Measurements from ENCODE around the gene IER3.
"Not testable (repeated sequence)": the region's sequence is repeated elsewhere in the genome, so short reads cannot be mapped to it uniquely, and the experiment has no call there.

The IER3 gene

DNA sequence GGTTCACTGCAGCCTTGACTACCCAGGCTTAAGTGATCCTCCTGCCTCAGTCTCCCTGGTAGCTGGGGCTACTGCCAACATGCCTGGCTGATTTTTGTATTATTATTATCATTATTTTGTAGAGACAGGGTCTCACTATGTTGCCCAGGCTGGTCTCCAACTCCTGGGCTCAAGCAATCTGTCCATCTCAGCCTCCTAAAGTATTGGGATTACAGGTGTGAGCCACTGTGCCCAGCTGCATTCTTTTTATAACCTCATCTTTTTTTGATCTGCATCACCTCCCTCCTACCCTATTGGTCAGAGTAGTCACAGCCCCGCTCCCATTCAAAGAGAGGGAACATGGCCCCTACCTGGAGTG is 23.6 kb upstream of the IER3 start:
- DNase-seq: no peak

DNA sequence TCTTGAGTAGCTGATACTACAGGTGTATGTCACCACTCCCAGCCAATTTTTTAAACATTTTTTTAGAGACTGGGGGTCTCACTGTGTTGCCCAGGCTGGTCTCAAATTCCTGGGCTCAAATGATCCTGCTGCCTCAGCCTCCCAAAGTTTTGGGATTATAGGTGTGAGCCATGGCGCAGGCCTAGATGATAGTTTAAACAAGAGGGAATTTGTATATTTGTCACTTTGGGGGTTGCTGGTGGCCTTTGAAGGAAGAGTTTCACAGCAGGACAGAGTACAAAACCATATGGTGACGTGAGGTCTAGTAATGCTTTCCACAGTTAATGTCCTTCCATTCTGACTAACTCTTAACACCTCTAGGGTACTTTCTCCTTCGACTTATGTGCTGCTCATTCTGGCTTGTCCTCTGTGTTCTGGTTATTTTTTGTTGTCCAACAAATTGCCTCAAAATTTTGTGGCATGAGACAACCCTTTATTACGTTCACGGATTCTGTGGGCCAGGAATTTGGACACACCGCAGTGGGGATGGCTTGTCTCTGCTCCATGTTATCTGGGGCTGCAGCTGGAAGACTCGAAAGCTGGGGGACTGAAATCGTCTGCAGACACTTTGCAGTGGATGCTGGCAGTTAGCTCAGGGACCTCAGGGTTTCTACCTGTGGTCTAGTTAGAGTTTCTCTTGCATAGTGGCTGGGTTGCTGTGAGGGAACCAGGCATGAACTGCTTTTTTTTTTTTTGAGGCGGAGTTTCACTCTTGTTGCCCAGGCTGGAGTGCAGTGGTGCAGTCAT is 23.0 kb upstream of the IER3 start:
- no peak for DNase-seq

DNA sequence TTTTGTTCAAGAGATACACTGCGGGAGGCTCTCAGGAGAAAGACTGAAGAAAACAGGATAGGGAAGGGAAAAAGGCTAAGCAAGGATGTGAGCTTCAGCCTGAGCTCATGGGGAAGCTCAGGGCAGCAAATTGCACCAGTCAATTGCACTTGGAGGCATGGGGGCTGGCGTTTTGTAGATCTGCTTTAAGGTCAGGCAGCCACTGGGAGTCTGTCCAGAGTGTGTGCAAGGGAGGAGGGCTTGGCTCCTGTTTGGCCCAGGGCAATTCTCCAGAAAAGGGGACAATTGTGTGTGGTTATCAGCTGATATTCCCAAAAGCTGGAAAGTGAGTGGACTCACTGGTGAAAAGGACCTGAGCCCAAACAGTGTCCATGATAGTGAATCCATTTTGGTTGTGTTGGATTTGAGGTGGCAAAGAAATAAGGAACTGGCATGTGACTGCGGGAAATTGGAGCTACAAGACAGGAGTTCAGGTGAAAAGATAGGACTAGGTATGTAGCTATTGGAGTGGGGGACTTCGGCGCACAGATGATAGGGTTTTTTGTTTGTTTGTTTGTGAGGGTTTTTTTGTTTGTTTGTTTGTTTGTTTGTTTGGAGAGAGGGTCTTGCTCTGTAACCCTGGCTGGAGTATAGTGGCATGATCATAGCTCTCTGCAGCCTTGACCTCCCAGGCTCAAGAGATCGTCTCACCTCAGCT is 22.3 kb upstream of the IER3 start:
- no peak for DNase-seq

DNA sequence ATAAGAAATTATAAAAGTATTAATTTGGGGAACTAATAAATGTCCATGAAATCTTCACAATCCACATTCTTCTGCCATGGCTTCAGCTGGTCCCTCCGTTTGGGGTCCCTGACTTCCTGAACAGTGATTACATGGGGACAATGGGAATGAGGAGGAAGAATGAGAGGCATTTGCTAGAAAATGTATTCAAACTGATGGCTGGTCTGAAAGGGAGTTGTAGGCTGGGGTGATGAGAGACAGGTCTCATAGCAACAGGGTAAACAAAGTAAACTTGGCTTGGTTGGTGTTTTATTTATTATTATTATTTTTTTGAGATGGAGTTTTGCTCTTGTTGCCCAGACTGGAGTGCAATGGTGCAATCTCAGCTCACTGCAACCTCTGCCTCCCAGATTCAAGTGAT is 21.1 kb upstream of the IER3 start:
- not testable (repeated sequence) for DNase-seq

DNA sequence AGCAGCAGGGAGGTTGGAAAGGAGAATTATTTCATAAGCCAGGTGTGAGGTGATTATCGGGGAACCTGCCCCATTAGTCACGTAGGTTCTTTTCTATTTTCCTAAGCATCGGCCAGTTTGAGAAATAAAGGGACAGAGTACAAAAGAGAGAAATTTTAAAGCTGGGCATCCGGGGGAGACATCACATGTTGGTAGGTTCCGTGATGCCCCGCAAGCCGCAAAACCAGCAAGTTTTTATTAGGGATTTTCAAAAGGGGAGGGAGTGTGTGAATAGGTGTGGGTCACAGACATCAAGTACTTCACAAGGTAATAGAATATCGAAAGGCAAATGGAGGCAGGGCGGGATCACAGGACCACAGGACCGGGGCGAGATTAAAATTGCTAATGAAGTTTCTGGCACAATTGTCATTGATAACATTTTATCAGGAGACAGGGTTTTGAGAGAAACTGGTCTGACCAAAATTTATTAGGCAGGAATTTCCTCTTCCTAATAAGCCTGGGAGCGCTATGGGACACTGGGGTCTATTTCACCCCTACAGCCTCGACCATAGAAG is 20.2 kb upstream of the IER3 start:
- not testable (repeated sequence) for DNase-seq

DNA sequence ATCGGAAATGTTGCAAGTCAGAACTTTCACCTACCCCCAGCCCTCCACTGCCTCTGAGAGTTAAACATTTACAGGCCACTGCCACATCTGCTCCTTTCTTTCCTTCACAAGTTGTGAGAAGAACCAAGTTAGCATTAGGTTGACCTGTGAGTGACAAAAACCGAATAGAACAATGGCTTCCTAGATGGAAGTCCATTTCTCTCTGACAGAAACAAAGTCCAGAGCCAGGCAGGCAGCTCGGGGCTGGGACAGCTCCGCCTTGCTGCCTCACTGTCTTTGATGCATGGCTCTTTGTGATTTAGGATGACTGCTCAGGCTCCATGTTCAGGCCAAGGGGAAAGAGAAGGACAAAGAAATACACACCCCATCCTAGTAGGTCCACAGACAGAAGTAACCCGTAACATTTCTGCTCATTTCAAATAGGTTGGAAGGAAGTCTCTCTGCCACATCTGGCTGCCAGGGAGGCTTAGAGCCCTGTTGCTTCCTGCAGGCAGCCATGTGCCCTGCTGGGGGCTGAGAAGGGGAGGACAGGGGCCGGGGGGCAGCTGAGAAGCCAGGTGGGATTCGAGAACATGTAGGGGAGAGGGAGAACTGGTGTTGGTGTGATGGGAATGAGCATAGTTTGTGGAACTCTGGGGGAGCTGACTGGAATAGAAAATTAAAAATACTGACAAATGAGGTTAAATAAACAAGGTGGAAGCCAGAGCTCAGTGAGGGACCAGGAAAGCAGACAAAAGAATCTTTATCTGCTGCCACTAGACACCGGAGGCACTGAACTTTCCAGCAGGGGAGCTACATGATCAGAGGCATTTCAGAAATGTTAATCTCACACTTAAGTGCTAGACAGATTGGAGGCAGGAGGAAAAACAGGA is 19.5 kb upstream of the IER3 start:
- DNase-seq: peak; percentile 82

DNA sequence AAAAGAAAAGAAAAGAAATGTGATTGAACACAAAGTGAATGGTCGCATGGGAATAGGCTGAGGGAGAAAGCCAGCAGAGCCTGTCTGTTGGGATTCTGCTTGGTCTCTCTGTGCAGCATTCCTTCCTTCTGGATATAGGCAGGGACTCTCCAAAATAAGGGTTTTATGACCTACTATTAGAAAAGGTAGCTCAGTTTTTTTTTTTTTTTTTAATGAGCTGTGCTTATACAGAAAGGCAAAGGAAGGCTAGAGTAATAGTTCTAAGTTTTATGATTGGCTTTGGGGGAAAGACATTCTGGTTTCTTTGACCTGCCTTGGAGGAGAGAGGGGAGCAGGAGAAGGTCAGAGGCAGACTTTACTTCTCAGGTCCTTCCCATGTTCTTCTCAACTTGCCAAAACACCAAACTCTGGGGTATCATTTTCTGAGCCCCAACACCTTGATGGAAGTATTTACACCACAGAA is 18.8 kb upstream of the IER3 start:
- DNase-seq: no peak

DNA sequence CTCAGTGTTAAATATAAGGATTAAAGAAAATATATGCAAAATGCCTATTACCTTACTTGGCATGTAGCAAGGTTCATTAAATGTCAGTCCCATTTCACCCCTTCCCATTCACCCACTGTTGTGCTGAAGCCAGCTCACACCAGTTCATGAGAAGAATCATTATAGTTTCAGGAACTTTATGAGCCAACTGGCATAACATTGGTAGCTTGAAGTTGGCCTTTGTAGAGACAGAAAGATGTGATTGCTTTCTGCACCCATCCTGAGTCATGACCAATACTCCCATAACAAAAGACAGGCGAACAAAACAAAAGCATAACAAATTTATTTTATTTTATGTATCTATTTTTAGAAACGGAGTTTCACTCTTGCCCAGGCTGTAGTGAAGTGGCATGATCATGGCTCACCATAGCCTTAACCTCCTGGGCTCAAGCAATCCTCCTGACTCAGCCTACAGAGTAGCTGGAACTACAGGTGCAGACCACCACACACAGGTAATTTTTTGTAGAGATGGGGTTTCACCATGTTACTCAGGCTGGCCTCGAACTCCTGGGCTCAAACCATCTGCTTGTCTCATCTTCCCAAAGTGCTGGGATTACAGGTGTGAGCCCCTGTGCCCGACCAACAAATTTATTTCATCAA is 17.6 kb upstream of the IER3 start:
- DNase-seq: no peak

DNA sequence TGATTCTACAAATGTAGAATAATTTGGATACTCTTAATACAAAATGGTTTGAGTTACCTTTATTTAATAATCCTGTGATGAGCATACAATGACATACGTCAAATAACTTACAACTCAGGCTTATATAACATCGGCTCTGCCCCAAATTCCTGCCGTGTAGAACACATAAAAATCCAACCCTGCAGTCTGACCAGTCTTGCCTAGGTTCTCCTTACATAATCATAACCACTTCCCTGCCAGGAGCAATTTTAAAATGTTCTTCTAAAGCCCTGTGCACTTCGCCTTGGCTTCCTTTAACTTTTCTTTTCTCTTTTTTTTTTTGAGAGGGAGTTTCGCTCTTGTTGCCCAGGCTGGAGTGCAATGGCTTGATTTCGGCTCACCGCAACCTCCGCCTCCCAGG is 16.2 kb upstream of the IER3 start:
- no peak for DNase-seq

DNA sequence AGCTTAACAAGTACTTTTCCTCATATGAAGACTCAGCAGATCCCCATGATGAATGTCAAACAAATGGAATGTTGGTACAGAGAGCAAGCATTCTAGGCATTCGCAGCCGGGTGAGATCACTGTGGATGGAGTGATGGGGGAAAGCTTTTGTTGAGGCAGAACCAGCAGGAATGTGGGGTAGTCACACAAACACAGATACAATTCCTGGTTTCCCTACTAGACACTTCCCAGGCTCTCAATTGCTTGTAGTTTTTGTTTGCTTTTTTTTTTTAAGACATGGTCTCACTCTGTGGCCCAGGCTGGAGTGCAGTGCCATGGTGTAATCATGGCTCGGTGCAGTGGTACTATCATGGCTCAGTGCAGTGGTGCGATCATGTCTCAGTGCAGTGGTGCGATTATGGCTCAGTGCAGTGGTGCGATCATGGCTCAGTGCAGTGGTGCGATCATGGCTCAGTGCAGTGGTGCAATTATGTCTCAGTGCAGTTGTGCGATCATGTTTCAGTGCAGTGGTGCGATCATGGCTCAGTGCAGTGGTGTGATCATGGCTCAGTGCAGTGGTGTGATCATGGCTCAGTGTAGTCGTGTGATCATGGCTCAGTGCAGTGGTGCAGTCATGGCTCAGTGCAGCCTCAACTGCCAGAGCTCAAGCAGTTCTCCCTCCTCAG is 15.4 kb upstream of the IER3 start:
- no peak for DNase-seq

DNA sequence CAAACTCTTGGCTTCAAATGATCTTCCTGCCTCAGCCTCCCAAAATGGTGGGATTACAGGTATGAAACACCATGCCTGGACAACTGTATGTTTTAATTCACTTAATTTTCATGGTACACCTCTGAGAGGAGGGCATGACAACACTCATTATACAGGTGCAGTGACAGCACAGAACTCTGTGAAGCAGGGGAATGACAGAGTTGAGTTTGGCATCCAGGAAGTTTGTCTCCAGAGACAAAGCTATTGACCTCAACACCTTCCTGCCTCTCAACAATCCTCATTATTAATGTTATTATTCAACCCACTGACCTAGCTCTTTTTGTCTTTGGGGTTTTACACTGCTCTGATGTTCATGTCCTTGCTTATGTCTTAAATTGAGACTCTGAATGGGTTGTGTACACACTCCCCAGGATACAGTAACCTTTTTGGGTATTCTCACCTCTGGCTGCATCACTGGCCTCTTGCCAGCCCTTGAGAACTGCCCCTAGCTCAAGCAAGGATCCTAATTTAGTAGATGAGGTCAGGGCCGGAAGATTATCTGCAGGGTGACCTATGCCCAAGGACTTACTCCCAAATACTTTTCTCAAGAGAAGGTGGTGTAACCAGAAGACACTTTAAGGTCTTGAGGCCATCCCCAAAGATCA is 13.0 kb upstream of the IER3 start:
- no peak for DNase-seq

DNA sequence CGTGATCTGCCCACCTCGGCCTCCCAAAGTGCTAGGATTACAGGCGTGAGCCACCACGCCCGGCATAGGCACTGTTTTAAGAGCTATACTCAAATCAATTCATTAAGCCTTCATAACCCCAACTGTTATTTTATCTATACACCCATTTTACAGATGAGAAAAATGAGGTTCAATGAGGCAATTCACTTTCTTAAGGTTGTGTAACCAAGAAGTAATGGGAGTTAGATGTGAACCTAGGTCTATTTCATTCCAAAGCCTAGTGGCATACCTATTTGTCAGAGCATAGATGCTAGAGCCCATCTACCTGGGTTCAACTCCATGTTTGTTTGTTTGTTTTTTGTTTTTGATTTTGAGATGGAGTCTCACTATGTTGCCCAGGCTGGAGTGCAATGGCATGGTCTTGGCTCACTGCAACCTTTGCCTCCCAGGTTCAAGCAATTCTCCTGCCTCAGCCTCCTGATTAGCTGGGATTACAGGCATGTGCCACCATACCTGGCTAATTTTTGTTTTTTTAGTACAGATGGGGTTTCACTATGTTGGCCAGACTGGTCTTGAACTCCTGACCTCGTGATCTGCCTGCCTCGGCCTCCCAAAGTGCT is 12.2 kb upstream of the IER3 start:
- DNase-seq: not testable (repeated sequence)

DNA sequence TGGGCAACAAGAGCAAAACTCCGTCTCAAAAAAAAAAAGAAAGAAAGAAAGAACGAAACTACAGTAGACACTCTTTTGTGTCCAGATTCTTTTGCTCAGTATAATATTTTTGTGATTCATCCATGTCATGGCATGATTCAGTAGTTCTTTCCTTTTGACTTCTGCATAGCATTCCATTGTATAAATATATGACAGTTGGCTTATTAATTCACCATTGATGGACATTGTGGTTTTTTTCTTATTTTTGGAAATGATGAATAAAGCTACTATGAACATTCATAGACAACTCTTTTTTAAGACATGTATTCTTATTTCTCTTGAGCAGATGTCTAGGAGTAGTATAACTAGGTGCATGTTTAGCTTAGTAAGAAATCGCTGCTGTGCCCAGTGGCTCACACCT is 10.3 kb upstream of the IER3 start:
- DNase-seq: no peak

DNA sequence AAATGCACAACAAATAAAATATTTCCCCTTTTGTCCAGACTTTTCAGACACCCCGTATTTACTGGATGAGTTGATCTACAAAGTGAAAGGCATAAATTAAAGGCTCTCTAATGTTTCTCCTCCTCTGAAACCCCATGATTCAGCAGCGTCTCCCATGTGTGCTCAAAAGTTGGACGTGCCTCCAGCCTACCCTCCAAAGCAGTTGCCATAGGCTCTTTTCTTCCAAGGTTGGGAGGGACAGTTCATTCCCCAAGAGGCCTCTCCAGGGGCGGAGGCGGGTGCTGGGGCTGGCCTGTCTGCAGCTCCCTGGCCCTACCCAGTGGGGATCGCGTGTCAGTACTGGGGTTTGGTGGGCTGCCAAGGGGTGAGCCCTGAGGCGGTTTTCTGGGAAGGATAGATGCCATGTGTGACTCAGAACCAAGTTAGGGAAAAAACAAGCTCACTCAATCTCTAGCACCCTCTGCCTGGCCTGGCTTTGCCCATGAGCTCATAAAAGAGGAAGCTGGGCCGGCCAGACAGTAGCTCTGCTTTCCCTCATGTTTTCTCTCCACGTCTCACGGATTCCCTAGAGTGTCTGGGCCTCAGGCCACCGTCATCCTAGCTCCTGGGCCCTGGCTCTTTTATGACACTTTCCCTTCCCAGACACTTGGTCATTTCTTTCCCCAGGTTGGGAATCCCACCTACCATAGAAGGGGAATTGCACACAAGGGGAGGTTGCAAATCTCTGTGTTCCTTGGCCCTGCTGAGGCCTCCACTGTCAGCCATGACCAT is 8.0 kb upstream of the IER3 start:
- DNase-seq: no peak

DNA sequence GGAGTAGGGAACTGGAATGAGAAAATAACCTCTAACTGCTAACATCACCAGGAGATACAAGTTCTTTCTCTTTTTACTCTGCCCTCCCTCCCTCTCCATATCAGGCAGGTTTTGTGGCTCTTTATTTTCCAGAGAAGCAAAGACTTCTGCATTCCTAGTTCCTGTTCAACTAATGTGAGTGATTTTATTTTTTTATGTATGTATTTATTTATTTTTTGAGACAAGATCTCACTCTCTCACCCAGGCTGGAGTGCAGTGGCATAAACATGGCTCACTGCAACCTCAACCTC is 6.0 kb upstream of the IER3 start:
- no peak for DNase-seq

DNA sequence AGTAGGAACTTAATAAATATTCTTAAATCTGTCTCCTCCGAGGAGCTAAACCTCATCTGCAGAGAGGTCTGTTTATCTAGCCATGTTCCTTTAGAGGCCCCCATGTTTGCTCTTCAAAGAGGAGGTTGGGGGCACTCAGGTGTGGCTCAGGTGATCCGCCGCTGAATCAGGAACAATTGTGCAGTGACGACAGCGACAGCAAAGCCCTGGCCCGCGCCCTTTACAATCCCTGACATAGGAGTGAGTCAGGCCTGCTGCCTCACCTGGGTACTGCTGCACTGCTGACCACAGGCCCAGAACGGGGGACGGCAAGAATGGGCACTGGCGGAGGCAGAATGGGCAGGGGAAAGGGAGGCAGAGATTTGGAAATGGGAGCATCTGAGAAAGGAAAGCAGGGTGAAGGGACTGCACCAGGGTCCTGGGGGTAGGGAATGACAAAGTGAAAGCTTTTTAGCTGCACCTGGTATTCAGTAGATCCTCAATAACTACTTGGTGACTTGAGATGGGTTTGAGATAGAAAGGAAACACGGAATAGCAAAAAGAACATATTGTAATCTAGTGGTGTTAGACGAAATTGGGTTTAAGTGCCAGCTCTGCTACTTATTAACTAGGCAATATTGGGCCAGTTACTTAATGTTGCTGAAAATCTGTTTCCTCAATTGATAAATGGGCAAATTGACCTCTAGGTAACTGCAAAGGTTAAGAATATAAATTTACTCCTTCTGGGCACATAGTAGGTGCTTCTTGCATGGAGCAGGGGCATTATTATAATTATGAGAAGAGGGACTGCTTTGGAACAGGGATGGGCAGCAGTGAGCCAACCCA is 5.4 kb upstream of the IER3 start:
- no peak for DNase-seq

DNA sequence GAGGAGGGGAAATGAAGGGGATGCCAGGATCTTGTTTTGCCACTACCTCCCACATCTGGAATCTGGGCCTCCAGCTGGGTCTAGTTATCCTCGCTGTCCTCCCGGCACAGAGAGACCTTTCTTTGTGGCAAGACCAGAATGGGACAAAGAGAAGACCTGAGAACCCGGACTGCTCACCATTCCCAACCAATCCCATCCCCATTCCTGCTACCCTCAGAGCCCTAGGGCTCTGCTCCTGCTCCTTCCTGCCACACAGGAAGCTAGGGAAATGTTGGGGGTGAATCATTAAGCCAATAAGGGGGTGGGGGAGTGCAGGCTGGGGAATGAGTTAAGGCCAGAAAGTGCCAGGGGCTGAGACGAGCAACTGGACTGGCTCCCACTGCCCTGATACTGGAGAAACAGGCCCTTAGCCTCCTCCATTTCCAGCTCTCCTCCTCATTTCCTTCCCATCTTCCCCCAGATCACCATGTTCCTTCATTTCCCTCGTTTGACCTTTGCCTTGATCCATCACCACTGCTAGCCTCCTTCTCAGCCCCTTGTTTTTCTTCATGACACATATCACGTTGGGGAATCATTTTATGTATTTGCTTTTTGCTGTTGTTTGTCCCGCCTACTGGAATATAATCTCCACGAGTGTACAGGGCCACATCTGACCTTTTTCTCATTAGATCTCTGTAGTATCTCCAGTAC is 4.6 kb upstream of the IER3 start:
- no peak for DNase-seq

DNA sequence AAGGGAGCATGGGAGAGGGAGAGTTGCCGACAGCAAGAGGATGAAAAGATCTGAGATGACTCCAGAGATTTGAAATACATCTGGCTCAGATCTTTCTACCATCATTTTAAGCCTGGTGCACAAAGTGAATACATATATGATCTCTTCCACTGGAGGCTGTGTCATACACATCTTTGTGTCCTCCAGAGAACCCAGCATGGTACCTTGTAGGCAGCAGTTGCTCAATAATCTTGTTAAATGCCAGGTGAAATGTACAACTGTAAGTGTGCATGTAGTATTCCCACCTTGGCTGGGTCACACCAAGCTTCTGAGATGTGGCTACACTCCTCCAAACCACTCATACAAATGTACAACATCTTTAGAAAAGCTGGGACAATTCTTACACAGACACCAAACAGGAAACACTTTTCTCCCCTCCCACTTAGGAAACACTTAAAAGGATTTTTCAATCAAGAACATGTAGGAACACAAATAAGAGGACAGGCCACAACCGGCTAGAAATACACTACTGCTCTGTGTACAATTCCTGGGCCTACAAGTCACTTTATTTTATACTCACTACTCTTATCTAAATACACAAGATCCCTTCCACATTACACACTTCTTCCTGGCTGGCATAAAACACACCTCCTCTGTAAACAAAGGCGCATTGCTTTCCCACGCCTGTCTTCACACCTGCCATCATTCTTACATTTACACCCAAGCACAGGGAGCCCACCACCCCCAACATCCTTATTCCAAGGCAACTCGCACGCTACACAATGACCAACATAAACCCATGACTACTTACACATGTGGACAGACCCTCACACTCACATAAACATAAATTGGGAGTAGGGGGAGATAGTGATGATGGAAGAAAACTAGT is 3.8 kb upstream of the IER3 start:
- no peak for DNase-seq
